Stimulated activated CD8-positive, alpha-beta memory T cell treated with anti-CD3 and anti-CD28 coated beads, Interleukin-15, amount 100 ng/mL, for 1 hour (primary cell): ENCODE measurements around the gene DEPDC7.
"Not testable (repeated sequence)": the region's sequence is repeated elsewhere in the genome, so short reads cannot be mapped to it uniquely, and the experiment has no call there.

Source experiments
- DNase-seq: peaks from one replicate; pipeline ENCODE4 v3.0.0-alpha.2; 2020; ENCODE audit warnings: low read depth

DEPDC7 gene

GRCh38 chr11:33015621-33016551 is at the start of gene DEPDC7:
TSS of gene DEPDC7 (plus strand) at chr11:33015878. CDS start at chr11:33015956, 78 bp downstream.
- peak; percentile 48 for DNase-seq

GRCh38 chr11:32968541-32968940 is 47.1 kb upstream of the DEPDC7 start:
- DNase-seq = no peak

GRCh38 chr11:32972233-32972632 is 43.4 kb upstream of the DEPDC7 start:
- not testable (repeated sequence) for DNase-seq

DNA sequence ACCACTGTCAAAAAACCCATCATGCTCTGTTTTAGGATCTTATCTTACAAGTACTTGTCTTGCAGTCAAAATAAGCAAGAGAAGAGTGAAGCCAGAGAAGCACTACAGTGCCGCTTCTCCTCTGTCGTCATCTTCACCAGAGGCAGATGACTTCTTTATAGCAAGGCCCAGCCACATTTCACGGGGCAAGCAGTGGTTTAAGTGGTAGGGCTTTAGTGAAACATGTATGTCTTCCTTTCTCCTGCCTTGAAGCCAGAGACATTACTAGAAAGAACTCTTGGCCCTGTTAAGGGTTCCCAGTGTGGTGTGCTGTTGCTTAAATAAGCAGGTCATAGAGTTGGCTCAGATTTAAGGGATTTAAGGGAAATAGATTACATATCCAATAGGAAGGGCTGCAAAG is 42.9 kb upstream of the DEPDC7 start:
- DNase-seq = no peak

- DNase-seq = no peak
Observed at GRCh38 chr11:32982626-32983025, 33.1 kb upstream of the DEPDC7 start.

GRCh38 chr11:32983506-32983905 is 32.2 kb upstream of the DEPDC7 start:
- DNase-seq = no peak

DNA sequence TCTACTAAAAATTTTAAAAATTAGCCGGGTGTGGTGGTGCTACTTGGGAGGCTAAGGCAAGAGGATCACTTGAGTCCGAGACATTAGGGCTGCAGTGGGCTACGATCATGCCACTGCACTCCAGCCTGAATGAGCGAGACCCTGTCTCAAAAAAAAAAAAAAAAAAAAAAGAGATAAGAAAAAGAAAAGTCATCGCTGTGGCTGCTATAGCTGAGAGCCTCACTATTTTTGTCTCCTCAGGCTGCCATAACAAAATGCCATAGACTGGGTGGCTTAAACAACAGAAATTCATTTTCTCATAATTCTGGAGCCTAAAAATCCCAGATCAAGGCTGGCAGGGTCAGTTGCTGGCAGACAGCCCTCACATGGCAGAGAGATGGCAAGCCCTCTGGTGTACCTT is 30.1 kb upstream of the DEPDC7 start:
- no peak for DNase-seq

GRCh38 chr11:32987851-32988250 is 27.8 kb upstream of the DEPDC7 start:
- no peak for DNase-seq

DNA sequence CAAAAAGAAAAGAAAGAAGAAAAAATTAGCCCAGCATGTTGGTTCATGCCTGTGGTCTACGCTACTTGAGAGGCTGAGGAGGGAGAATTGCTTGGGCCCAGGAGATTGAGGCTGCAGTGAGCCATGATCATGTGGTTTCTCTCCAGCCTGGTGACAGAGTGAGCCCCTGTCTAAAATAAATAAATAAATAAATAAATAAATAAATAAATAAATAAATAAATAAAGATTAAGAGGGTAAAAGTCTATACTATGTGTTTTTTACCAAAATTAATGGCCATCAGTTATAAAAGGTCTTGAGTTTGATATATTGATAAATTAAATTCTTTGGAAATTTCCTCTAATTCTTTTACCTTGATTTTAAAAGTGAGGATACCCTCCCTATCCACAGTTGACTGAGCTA is 25.2 kb upstream of the DEPDC7 start:
- DNase-seq = no peak

GRCh38 chr11:32991427-32991826 is 24.3 kb upstream of the DEPDC7 start:
- no peak for DNase-seq

- no peak for DNase-seq
Observed at GRCh38 chr11:32991898-32992297, 23.8 kb upstream of the DEPDC7 start.

DNA sequence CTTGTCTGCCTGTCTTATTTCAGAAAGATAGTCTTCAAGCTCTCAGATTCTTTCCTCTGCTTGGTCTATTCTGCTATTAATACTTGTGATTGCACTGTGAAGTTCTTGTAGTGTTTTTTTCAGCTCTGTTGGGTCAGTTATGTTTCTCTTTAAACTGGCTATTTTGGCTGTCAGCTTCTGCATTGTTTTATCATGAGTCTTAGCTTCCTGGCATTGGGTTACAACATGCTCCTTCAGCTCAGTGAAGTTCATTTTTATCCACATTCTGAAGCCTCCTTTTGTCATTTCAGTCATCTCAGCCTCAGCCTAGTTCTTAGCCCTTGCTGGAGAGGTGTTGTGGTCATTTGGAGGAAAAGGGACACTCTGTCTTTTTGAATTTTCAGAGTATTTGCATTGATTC is 15.5 kb upstream of the DEPDC7 start:
- no peak for DNase-seq

DNA sequence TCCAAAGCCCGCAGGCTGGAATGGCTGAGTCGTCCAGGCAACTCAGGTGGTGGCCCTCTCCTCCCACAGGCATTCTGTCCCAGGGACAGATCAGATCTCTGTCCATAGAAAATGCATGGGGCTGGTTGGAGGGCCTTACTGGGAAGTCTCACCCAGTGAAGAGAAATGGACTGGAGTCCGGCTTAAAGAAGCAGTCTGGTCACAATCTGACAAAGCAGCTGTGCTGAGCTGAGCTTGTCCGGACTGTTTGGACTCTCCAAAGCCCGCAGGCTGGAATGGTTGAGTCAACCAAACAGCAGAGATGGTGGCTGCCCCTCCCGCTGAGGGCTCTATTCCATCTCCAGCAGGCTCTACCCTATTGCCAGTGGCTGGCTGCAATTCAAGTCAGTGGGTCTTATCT is 14.4 kb upstream of the DEPDC7 start:
- no peak for DNase-seq

DNA sequence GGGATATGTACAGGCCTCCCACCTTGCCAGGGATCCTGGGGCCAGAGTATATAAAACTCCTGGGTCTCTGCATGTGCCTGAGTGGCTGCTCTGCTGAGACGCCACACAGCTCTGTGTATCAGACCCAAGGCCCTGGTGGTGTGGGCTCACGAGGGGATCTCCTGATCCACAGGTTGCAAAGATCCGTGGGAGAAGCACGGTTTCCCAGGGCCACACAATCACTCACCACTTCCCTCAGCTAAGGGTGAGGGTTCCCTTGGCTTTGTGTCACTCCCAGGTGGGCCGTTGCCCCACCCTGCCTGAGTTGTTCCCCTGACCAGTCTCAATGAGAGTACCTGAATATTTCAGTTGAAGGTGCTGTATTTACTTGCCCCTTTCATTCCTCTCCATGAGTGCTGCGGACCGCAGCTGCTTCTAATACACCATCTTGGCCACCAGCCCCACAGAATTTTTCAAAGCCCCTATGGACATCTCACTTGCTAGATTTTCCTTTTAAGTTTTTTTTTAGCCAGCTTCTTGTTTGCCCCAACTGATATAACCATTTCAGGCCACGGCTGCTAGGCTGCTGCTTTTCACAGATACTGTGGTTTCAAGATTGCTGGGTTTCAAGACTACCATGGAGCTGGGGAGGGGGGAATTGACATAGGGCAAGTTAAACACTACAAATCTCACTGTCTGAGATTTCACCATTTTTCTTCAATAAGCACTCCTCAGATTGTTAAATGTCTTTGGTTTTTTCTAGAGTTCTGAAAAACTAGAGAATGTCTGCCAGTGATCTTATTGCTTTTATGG is 13.7 kb upstream of the DEPDC7 start:
- DNase-seq = no peak

DNA sequence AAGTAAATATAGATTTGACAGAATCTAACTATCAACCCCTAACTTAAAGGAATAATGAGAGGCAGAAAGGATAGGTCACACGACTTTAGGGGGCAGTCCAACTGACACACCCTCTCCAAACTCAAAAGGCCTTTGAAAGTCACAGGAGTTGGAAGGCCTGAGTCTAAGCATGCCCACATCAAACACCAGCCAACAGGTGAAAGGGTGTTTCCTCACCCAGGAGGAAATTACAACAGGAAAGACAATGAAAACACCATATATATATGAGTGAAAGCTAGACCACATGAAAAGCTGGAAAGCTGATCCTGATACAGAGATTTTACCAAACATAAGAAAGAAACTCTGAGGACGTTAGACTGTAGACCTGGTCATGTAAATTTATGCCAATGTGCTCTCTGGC is 10.5 kb upstream of the DEPDC7 start:
- no peak for DNase-seq

DNA sequence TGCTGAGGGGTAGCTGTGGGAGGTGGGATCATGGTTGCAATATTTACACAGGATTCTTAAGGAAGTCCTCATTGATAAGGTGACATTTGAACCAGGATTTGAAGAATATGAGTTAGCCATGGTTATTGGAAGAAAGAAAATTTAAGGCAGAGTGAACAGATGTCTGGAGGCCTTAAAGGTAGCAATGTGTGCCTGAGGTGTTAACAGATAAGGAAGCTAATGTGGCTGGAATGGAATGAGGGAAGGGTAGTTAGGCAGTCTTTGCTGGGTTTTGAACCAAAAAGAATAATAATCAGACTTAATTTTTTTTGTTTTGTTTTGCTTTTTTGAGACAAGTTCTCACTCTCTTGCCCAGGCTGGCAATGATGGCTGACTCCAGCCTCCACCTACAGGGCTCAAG is 9.7 kb upstream of the DEPDC7 start:
- no peak for DNase-seq

DNA sequence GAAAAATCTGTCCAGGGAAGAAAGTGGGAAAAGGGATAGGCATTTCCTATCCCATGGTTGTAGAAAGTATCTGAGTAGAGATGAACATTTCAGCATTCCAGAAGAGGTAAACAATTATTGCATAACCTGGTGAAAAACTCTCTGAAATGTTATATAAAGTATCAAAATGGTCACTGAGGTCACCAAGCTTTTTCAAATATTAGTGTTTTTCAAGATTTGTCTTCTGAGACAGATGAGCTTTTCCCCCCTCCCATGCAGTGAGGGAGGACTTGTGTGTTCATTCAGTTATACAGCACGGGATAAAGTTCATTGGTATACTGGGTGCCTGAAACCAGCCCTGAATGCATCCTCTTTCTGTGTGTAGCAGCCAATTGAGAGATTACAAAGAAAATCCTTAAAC is 1.9 kb upstream of the DEPDC7 start:
- DNase-seq = no peak

DNA sequence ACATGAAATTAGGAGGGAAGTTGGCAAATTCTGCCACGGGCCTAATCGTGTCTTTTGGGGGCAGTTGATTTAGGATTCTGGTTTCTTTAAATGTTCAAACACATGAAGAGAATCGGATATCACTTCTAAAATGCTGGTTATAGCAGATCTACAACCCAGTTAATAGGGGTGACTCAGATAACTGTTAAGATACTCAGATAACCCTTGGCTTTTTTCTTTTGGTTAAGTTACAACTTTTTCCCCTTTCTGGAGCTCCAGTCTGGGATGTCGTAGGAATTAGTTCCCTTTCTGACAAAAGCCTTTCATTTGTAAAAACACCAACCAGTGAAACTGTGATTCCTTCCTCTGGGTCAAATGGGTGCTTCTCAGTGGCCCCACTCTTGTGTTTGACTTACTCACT is 976 bp downstream of the DEPDC7 start:
- no peak for DNase-seq

DNA sequence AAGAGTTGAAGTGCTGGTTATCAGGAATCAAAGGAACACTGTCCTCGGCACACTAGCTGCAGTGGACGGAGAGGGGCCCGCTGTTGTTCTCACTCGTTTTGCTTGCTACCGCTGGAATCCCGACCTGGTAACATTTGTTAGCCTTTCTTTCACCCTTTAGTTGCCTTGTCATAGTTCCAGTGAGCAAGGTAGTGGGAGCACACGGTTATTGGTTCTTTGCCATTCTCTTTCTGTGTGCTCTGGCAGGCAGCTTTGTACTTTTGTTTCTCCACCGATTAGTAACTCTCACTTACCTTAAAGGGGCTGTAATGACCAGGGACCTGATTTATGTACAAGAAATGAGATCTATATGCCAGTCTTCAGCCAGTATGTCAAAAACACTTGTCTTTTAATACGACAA is 1.8 kb downstream of the DEPDC7 start:
- DNase-seq = no peak

- no peak for DNase-seq
Observed at GRCh38 chr11:33017965-33018364, 2.3 kb downstream of the DEPDC7 start.

DNA sequence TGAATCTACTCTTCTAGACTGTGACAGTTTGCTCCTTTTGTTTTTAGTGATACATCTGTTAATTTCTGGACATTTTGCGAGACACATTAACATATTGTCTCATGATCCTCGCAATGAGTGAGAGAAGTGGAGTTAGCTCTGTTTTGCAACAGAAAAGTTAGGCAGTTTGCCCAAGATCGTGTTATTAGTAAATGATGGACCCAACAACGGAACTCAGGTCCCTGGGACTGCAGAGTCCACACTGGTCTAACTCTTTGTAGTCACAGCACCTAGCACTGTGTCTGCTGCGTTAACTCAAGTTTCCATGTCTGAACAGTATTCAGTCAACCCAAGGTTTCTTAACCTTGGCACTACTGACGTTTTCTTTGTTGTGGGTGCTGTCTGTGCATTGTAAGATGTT is 3.2 kb downstream of the DEPDC7 start:
- DNase-seq = no peak

- DNase-seq = no peak
Observed at GRCh38 chr11:33021501-33021900, 5.8 kb downstream of the DEPDC7 start.

- DNase-seq = no peak
Observed at GRCh38 chr11:33021937-33022336, 6.3 kb downstream of the DEPDC7 start.
